GM21381 (cell line): ENCODE data around the gene TIMP4.
A peak's percentile ranks its signal among the peaks of the same experiment; 100 is the strongest.

Experiments
- ATAC-seq: cut with Tn5 transposase; IDR thresholded peaks from one replicate; pipeline ENCODE4 v1.9.1; 2021; ENCODE audit warnings: mild to moderate bottlenecking, moderate library complexity; ENCODE audit not compliant: unreplicated experiment

The TIMP4 gene

GRCh38 chr3:12158387-12159226, at the start of gene TIMP4:
Gene TIMP4 (minus strand): TSS chr3:12158912. CDS start chr3:12158840, 72 bp downstream.
- ATAC-seq: no peak

DNA sequence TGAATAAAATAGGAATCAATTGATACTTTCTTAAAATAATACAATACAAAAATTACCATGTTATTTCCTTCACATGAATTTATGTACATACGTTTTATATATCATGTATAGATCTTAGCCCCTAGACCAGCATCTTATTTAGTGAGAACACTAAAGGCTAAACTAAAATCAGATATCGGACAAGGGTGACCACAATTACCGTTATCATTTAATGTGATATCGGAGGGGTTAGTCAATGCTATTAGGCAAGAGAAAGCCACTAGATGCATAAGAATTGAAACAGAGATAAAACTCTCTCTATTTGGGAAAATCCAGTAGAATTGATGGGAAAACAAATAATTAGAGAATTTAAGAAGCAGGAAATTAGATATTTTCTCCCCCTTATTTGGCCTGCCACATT, 46.5 kb upstream of the TIMP4 start:
- ATAC-seq: no peak

- no peak for ATAC-seq
Measured at GRCh38 chr3:12201813-12202212, 43.1 kb upstream of the TIMP4 start.

DNA sequence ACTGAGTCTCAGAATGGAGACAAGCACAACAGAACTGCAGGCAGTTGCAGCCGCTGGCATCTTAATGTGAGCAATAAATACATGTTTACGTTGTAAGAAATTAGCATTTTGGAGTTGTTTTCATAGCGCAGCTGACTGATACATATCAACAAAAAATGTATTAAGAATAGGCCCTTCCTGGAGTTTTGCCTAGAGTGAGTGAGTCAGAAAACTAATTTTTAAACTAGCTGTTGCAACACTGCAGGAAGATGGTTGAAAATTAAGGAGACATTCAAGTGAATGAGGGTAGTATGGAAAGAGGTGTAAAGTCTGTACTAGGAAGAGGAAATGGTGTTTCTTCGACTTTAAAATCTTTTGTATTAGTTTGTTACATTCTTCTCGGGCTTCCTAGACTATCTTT, 39.6 kb upstream of the TIMP4 start:
- ATAC-seq: no peak

GRCh38 chr3:12197475-12197874, 38.8 kb upstream of the TIMP4 start:
- peak; percentile 43 for ATAC-seq

GRCh38 chr3:12196684-12197083, 38.0 kb upstream of the TIMP4 start:
- no peak for ATAC-seq

GRCh38 chr3:12195231-12195630, 36.5 kb upstream of the TIMP4 start:
- ATAC-seq: no peak

DNA sequence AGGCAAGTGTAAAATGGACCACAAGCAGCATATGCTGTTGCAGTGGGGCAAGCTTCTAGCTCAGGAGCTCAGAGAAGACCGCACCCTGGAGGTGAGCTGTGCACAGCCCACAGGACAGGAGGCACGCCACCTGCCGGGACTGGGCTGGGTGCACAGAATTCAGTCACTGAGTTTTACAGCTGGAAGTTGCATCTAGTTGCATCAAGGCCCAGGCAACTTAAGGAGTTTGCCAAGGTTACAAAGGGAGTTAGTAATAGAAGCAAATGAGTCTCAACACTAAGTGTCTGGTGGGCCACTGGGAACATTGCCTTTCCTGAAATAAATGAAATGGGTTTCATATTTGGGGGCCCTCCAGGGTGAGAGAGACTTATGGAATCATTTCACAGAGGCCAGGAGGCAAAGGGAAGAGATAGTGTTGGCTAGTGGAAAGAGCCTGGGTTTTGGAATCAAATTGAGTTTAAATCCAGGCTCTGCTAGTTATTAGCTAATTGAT, 36.0 kb upstream of the TIMP4 start:
- peak; percentile 55 for ATAC-seq

DNA sequence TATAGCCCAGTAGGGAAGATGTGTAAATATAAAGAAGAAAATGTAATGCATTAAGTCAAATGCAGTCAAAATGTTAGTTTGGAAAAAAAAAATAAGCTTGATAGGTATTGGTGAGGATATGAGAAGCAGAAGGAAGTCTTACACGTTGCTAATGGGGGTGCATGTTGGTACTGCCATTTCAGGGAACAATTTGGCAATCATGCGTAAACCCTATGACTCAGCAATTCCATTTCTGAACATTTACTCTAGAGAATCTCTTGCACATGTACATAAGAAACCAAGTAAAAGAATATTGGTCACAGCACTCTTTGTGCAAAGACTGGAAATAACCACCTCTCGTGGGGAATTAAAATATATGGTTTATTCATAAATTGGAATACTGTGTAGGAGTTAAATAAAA, 35.5 kb upstream of the TIMP4 start:
- peak; percentile 17 for ATAC-seq

GRCh38 chr3:12193485-12194165, 34.9 kb upstream of the TIMP4 start:
- ATAC-seq: peak; percentile 50

DNA sequence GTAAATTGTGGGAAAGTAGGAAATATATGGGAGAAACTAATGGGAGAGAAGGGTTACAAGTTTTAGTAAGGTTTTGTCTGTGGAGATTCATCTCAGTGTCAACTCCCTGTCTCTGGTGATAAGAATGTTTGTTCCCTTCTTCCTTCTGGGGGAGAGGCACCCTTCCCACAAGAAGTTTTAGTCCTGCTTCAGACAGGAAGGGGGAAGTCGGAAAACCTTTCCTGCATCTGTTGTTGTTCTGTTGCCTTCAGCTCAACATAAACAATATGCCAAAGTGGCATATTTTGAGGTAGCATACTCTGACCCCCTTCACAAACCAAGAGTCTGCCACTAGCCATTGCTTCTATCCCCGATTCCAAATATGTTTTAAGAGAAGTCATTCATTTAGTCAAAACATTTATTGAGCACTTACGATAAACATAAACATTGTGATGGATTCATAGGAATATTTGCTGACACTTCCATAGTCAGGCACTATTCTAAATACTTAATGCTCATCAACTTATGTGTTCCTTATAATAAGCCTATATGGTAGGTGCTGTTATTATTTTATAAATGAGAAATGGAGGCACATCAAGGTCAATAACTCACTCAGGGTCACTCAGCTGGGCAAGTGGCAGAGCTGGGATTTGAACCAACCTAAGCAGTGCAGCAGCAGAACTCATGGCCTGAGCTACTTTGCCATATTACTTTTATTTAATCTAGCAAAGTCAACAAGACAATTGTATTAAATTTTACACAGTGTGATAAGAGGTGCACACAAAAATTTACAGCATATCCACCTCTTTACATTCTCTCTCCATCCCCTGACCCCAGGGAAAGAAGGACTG, 34.2 kb upstream of the TIMP4 start:
- ATAC-seq: no peak

GRCh38 chr3:12192173-12192572, 33.5 kb upstream of the TIMP4 start:
- no peak for ATAC-seq

- no peak for ATAC-seq
Measured at GRCh38 chr3:12191559-12191958, 32.8 kb upstream of the TIMP4 start.

GRCh38 chr3:12190832-12191231, 32.1 kb upstream of the TIMP4 start:
- no peak for ATAC-seq

- no peak for ATAC-seq
Measured at GRCh38 chr3:12190221-12190807, 31.6 kb upstream of the TIMP4 start.

DNA sequence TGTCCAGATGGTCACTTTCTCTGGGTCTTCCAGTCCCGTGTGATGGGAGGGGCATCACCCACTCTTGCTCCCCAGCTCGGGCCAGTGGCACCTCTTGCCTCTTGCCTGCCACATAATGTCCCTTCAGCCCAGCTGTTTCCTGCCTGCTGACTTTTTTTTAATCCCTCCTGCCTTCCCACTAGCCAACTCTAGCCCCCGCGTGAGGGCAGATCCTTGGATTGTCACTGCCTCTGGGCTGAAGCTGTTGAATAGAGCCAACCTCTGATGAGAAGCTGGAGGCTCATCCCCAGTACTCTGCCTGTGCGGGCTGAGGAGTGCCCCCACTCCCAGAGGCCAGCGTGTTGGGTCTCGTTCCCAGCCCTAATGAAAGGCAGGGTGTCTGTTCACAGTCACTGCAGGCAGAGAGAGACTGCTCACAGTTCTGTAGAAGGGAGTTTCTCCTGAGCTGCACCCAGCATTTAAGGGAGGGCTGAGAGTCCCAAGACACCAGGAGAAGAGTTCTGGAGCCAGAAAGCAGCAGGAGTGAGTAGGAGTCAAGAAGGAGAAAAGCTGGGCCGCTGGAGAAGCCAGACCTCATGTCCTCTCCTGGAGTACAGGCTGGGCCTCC, 30.1 kb upstream of the TIMP4 start:
- no peak for ATAC-seq

DNA sequence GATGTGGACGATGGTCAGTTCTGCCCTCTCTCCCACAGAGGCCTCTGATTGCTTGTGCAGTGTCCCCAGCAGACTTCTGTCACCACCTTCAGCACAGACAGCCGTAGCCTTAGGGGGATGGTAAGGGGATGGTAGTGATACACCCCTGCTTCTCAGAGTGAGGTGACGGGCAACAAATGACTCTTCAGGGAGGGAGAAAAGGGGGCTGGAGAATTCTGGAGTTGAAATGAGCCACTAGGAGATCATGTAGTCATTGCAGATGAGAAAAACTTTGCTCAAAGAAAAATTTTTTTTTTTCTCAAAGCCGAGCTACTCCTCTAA, 29.6 kb upstream of the TIMP4 start:
- ATAC-seq: no peak

- ATAC-seq: peak; percentile 67
Measured at GRCh38 chr3:12187448-12188327, 29.0 kb upstream of the TIMP4 start.

GRCh38 chr3:12186515-12187286, 28.0 kb upstream of the TIMP4 start:
- no peak for ATAC-seq
